Neural cell (in vitro differentiated cells): ENCODE results near the gene QSOX1.

Experiments used
- CTCF ChIP-seq: fragments of 450-650 bp; IDR thresholded peaks from 2 replicates; pipeline ENCODE4 v1.5.1; 2014; ENCODE audit warnings: antibody characterized with exemption, mild to moderate bottlenecking, moderate library complexity; ENCODE audit not compliant: poor library complexity, severe bottlenecking
- EZH2 ChIP-seq: fragments of 200-600, 300-800 bp; shearing (Covaris generic), sonication (generic); IDR thresholded peaks from 2 replicates; pipeline ENCODE4 v1.6.1; 2014; ENCODE audit warnings: antibody characterized with exemption, low read length, borderline replicate concordance, mild to moderate bottlenecking; ENCODE audit not compliant: insufficient read depth, poor library complexity, severe bottlenecking
- MXI1 ChIP-seq: fragments of 450-650 bp; conservative IDR thresholded peaks from 2 replicates; pipeline ENCODE4 v1.6.1; 2014; ENCODE audit warnings: antibody characterized with exemption, mild to moderate bottlenecking; ENCODE audit not compliant: poor library complexity, severe bottlenecking
- POLR2AphosphoS5 ChIP-seq: IDR thresholded peaks from 2 replicates; pipeline ENCODE4 v1.6.1; 2012
- RAD21 ChIP-seq: fragments of 450-650 bp; conservative IDR thresholded peaks from 2 replicates; pipeline ENCODE4 v1.6.1; 2014; ENCODE audit warnings: antibody characterized with exemption, mild to moderate bottlenecking, moderate library complexity
- REST ChIP-seq: IDR thresholded peaks from 2 replicates; pipeline ENCODE4 v1.6.1; 2012; ENCODE audit warnings: borderline replicate concordance

GRCh38 chr1:180182643-180183311, 28.1 kb downstream of the QSOX1 start:
- TF ChIP-seq CTCF (no peak), REST (no peak), MXI1 (no peak), EZH2 (no peak), POLR2AphosphoS5 (no peak), RAD21 (no peak)
